ENCODE measurements around the gene SHOX.

Gene SHOX

GRCh38 chrX:639151-639550 is 8.6 kb downstream of the SHOX start:
- Histone ChIP-seq H3K9me3 (ENCODE audit: control insufficient read depth, insufficient read depth, low read length) (no peaks in the 10 kb centered on the region), H3F3A (ENCODE audit: control insufficient read depth, insufficient read depth) (no peaks in the 10 kb centered on the region), H3K4me1 (ENCODE audit: control insufficient read depth, low read length) (no peaks in the 10 kb centered on the region), H3K27me3 (ENCODE audit: control insufficient read depth, low read length) (no peaks in the 10 kb centered on the region), H3K36me3 (ENCODE audit: control insufficient read depth, low read length) (no peaks in the 10 kb centered on the region), H3K4me2 (ENCODE audit: low read length) (no peak overlapping the region), H3K79me2 (ENCODE audit: control insufficient read depth, low read length) (no peaks in the 10 kb centered on the region), H3K4me3 (ENCODE audit: low read length) (no peak overlapping the region), H4K20me1 (ENCODE audit: control insufficient read depth, insufficient read depth, low read depth, low read length) (no peaks in the 10 kb centered on the region), H3K27ac (ENCODE audit: low read depth, low read length) (no peak overlapping the region), H3K9me2 (replicated peaks; ENCODE audit: control insufficient read depth, low read length) (no peaks in the 10 kb centered on the region)
- TF ChIP-seq EZH2phosphoT487 (IDR thresholded peaks at IDR 0.05; ENCODE audit: borderline replicate concordance, low read length): no peak
- TF ChIP-seq CTCF (IDR thresholded peaks at IDR 0.05; ENCODE audit: low read depth, low read length, poor library complexity, severe bottlenecking): no peak

GRCh38 chrX:640641-641040 is 10.1 kb downstream of the SHOX start:
- no peaks in the 10 kb centered on the region for H3K27me3 ChIP-seq (ENCODE audit: control insufficient read depth, low read length)
- no peak for TF ChIP-seq EZH2phosphoT487 (IDR thresholded peaks at IDR 0.05; ENCODE audit: borderline replicate concordance, low read length)
- no peak for TF ChIP-seq CTCF (IDR thresholded peaks at IDR 0.05; ENCODE audit: low read depth, low read length, poor library complexity, severe bottlenecking)
- no peaks in the 10 kb centered on the region for H3K79me2 ChIP-seq (ENCODE audit: control insufficient read depth, low read length)
- no peaks in the 10 kb centered on the region for H3K9me2 ChIP-seq (replicated peaks; ENCODE audit: control insufficient read depth, low read length)
- no peak overlapping the region for H3K4me2 ChIP-seq (ENCODE audit: low read length)
- no peaks in the 10 kb centered on the region for H3F3A ChIP-seq (ENCODE audit: control insufficient read depth, insufficient read depth)
- H3K36me3 ChIP-seq (ENCODE audit: control insufficient read depth, low read length): no peaks in the 10 kb centered on the region
- H4K20me1 ChIP-seq (ENCODE audit: control insufficient read depth, insufficient read depth, low read depth, low read length): no peaks in the 10 kb centered on the region
- H3K4me1 ChIP-seq (ENCODE audit: control insufficient read depth, low read length): no peaks in the 10 kb centered on the region
- H3K9me3 ChIP-seq (ENCODE audit: control insufficient read depth, insufficient read depth, low read length): no peaks in the 10 kb centered on the region
- H3K4me3 ChIP-seq (ENCODE audit: low read length): no peak overlapping the region
- no peak overlapping the region for H3K27ac ChIP-seq (ENCODE audit: low read depth, low read length)

GRCh38 chrX:641671-642435 is 11.3 kb downstream of the SHOX start:
- Histone ChIP-seq H3K27me3 (ENCODE audit: control insufficient read depth, low read length) (no peaks in the 10 kb centered on the region), H3K4me3 (ENCODE audit: low read length) (no peak overlapping the region), H3K36me3 (ENCODE audit: control insufficient read depth, low read length) (no peaks in the 10 kb centered on the region), H3K4me1 (ENCODE audit: control insufficient read depth, low read length) (no peaks in the 10 kb centered on the region), H3K79me2 (ENCODE audit: control insufficient read depth, low read length) (no peaks in the 10 kb centered on the region), H3K9me2 (replicated peaks; ENCODE audit: control insufficient read depth, low read length) (no peaks in the 10 kb centered on the region), H3F3A (ENCODE audit: control insufficient read depth, insufficient read depth) (no peaks in the 10 kb centered on the region), H3K4me2 (ENCODE audit: low read length) (no peak overlapping the region), H3K9me3 (ENCODE audit: control insufficient read depth, insufficient read depth, low read length) (no peaks in the 10 kb centered on the region), H3K27ac (ENCODE audit: low read depth, low read length) (no peak overlapping the region), H4K20me1 (ENCODE audit: control insufficient read depth, insufficient read depth, low read depth, low read length) (no peaks in the 10 kb centered on the region)
- no peak for TF ChIP-seq CTCF (IDR thresholded peaks at IDR 0.05; ENCODE audit: low read depth, low read length, poor library complexity, severe bottlenecking)
- no peak for TF ChIP-seq EZH2phosphoT487 (IDR thresholded peaks at IDR 0.05; ENCODE audit: borderline replicate concordance, low read length)

Data from DOHH2 (cell line).